KMS-11 (cell line): Measurements from ENCODE around the gene MYL5.

Experiments used
- H2AFZ ChIP-seq: fragments of 200-600 bp; sonication (generic); 2 replicates; pipeline ENCODE4 v1.6.1; 2016; ENCODE audit warnings: antibody characterized with exemption, mixed run types, low read depth
- H3K27ac ChIP-seq: fragments of 200-600 bp; sonication (generic); 2 replicates; pipeline ENCODE4 v1.6.1; 2016; ENCODE audit warnings: mild to moderate bottlenecking, mixed run types
- H3K27me3 ChIP-seq: fragments of 200-600 bp; sonication (generic); 2 replicates; pipeline ENCODE4 v1.6.1; 2017; ENCODE audit warnings: mild to moderate bottlenecking, low read depth, mixed run types, moderate library complexity; ENCODE audit not compliant: insufficient read depth
- H3K36me3 ChIP-seq: fragments of 200-600 bp; sonication (generic); 2 replicates; pipeline ENCODE4 v1.6.1; 2017; ENCODE audit warnings: mild to moderate bottlenecking, mixed run types; ENCODE audit not compliant: insufficient read depth
- H3K4me1 ChIP-seq: fragments of 200-600 bp; sonication (generic); 2 replicates; pipeline ENCODE4 v1.6.1; 2016; ENCODE audit warnings: mild to moderate bottlenecking, low read depth, mixed run types; ENCODE audit not compliant: poor library complexity, severe bottlenecking
- H3K4me2 ChIP-seq: fragments of 200-600 bp; sonication (generic); 2 replicates; pipeline ENCODE4 v1.7.0; 2016; ENCODE audit warnings: mild to moderate bottlenecking, mixed run types
- H3K4me3 ChIP-seq: fragments of 200-600 bp; sonication (generic); IDR thresholded peaks from 2 replicates; pipeline ENCODE4 v1.6.1; 2017; ENCODE audit warnings: low read depth, low read length, mixed read lengths; ENCODE audit not compliant: insufficient read depth
- H3K79me2 ChIP-seq: fragments of 200-600 bp; sonication (generic); 2 replicates; pipeline ENCODE4 v1.6.1; 2016; ENCODE audit warnings: low read depth, mixed run types; ENCODE audit not compliant: insufficient read depth
- H3K9ac ChIP-seq: fragments of 200-600 bp; sonication (generic); 2 replicates; pipeline ENCODE4 v1.6.1; 2016; ENCODE audit warnings: mild to moderate bottlenecking, mixed run types
- H4K20me1 ChIP-seq: fragments of 200-600 bp; sonication (generic); 2 replicates; pipeline ENCODE4 v1.6.1; 2016; ENCODE audit warnings: mild to moderate bottlenecking, mixed run types; ENCODE audit not compliant: insufficient read depth
- CTCF ChIP-seq: fragments of 200-600 bp; sonication (generic); conservative IDR thresholded peaks from 2 replicates; pipeline ENCODE4 v1.6.1; 2017; ENCODE audit warnings: low read depth, mild to moderate bottlenecking, antibody characterized with exemption, low read length, moderate library complexity, mixed read lengths

The MYL5 gene

DNA sequence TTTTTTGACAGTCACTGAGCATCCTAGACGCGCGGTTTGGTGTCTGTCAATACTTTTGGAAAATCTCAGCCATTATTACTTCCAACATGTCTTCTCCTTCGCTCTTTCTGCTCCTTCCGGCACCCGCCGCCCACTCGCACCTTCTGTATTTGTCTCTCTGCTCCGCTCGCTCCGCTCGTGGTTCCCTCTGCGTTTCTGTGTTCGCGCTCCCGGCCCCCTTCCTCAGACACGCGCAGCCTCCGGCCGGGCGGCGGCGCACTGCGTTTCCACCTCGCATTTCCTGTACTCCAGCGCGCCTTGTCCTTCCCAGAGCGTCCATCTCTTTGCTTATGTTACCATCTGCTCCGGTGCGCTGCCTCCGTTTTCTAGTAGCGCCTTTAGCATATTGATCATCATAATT, 27.9 kb upstream of the MYL5 start:
- H3K4me1 ChIP-seq, result no peaks in the 10 kb centered on the region
- H3K79me2 ChIP-seq, result no peaks in the 10 kb centered on the region
- no peaks in the 10 kb centered on the region for H3K36me3 ChIP-seq
- no peaks in the 10 kb centered on the region for H4K20me1 ChIP-seq
- no peak overlapping the region for H3K4me2 ChIP-seq
- H3K27ac ChIP-seq, result no peak overlapping the region
- no peak overlapping the region for H3K9ac ChIP-seq
- no peaks in the 10 kb centered on the region for H3K27me3 ChIP-seq
- no peak overlapping the region for H2AFZ ChIP-seq
- no peak overlapping the region for H3K4me3 ChIP-seq
- TF ChIP-seq CTCF, result no peak

- H3K4me1 ChIP-seq, result no peaks in the 10 kb centered on the region
- H3K4me2 ChIP-seq, result no peak overlapping the region
- H3K27ac ChIP-seq, result no peak overlapping the region
- no peak overlapping the region for H3K4me3 ChIP-seq
- H2AFZ ChIP-seq, result no peak overlapping the region
- H4K20me1 ChIP-seq, result no peaks in the 10 kb centered on the region
- H3K79me2 ChIP-seq, result no peaks in the 10 kb centered on the region
- no peak for TF ChIP-seq CTCF
- no peaks in the 10 kb centered on the region for H3K36me3 ChIP-seq
- no peak overlapping the region for H3K9ac ChIP-seq
- H3K27me3 ChIP-seq, result no peaks in the 10 kb centered on the region
Observed at GRCh38 chr4:647481-647880, 26.9 kb upstream of the MYL5 start.

GRCh38 chr4:648579-649292, 25.6 kb upstream of the MYL5 start:
- Histone ChIP-seq H3K9ac (no peak overlapping the region), H3K27me3 (no peaks in the 10 kb centered on the region), H3K4me2 (no peak overlapping the region), H3K36me3 (no peaks in the 10 kb centered on the region), H3K79me2 (no peaks in the 10 kb centered on the region), H4K20me1 (no peaks in the 10 kb centered on the region), H3K4me3 (no peak overlapping the region), H2AFZ (no peak overlapping the region), H3K4me1 (no peaks in the 10 kb centered on the region), H3K27ac (no peak overlapping the region)
- no peak for TF ChIP-seq CTCF

DNA sequence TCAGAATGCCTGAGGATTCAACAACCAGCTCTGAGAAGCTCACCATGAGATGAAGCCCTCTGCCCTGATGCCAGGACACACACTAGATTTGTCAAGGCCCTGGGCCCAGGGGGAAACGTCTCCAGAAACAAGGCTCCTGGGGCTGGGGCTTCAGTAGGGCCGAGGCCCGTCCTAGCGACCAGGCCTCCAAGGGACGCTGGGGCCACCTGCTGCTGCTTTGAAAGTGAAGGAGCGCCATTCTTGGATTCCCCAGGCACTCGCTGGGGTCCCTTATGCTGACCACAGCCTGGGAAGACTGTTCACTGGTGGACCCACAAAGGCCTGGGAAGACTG, 25.1 kb upstream of the MYL5 start:
- Histone ChIP-seq H3K9ac (no peak overlapping the region), H3K4me1 (no peaks in the 10 kb centered on the region), H3K79me2 (no peaks in the 10 kb centered on the region), H2AFZ (no peak overlapping the region), H3K4me2 (no peak overlapping the region), H3K36me3 (no peaks in the 10 kb centered on the region), H4K20me1 (no peaks in the 10 kb centered on the region), H3K4me3 (no peak overlapping the region), H3K27ac (no peak overlapping the region), H3K27me3 (no peaks in the 10 kb centered on the region)
- TF ChIP-seq CTCF, result no peak
